Lower leg skin (tissue), 3 donors: Measurements from ENCODE around the gene NTN4.

Source experiments
- CTCF ChIP-seq, 3 donors: fragments of 450-650 bp; IDR thresholded peaks; one replicate each; pipeline ENCODE4 v1.5.1; 2016; ENCODE audit warnings: antibody characterized with exemption in 3 of 3, mild to moderate bottlenecking in 3 of 3, moderate library complexity in 2 of 3
- POLR2A ChIP-seq, 2 donors: fragments of 450-650 bp; IDR thresholded peaks; one replicate each; pipeline ENCODE4 v1.6.1; 2016 to 2017; ENCODE audit warnings: antibody characterized with exemption in 2 of 2, mild to moderate bottlenecking in 1 of 2, moderate library complexity in 1 of 2

GRCh38 chr12:95773320-95773719 is 17.2 kb downstream of the NTN4 start:
- no peak for TF ChIP-seq CTCF (IDR thresholded peaks at IDR 0.05)
- no peak for TF ChIP-seq POLR2A (IDR thresholded peaks at IDR 0.05)
